A549 (cell line): ENCODE data around the gene PRCP. TPM values are rescaled to one million over a fixed set of nuclear protein-coding genes. Genes with fewer than 3 reads are reported as not detected.

Experiments
- ATAC-seq, 2 experiments: fragments of 200-7000 bp in 1 of 2; fragments of >200 bp in 1 of 2; cut with Nextera tagmentation in 1 of 2; cut with Tn5 transposase in 1 of 2; 3 replicates each; pipeline versions ENCODE4 v1.8.0 to v1.9.1; 2018 to 2020; ENCODE audit warnings: mild to moderate bottlenecking in 1 of 2, moderate library complexity in 1 of 2
- CTCF ChIA-PET: fragments of 300-600 bp; sonication (Branson Sonifier 250); formaldehyde crosslinking; extraction: SDS; loops from one replicate; lab custom pipeline; 2021; ENCODE audit warnings: antibody characterized with exemption, inconsistent platforms; lab: Yijun Ruan, JAX
- POLR2A ChIA-PET: fragments of 350-600 bp; formaldehyde crosslinking; extraction: SDS; loops from one replicate; lab custom pipeline; 2021; ENCODE audit warnings: antibody characterized with exemption, inconsistent platforms; lab: Yijun Ruan, JAX
- DNase-seq, 2 experiments: peaks; one replicate each; pipeline versions ENCODE4 v3.0.0 to v3.0.0-alpha.2; 2011 to 2016; ENCODE audit warnings: low read depth in 1 of 2, low spot score in 1 of 2
- FAIRE-seq: peaks from 2 replicates; lab custom pipeline; 2011; peaks lifted over from hg19 to GRCh38; lab: Jason Lieb, UNC
- H3K27ac ChIP-seq, 2 experiments: fragments of >200 bp; sonication (Bioruptor Twin); formaldehyde crosslinking; 3 replicates each; pipeline ENCODE4 v1.5.1; 2016 to 2017
- H3K4me1 ChIP-seq: fragments of >200 bp; sonication (Bioruptor Twin); formaldehyde crosslinking; 3 replicates; pipeline ENCODE4 v1.6.1; 2016
- H3K4me2 ChIP-seq: fragments of >200 bp; sonication (Bioruptor Twin); formaldehyde crosslinking; 3 replicates; pipeline ENCODE4 v1.6.1; 2016
- H3K4me3 ChIP-seq: fragments of >200 bp; sonication (Bioruptor Twin); formaldehyde crosslinking; 3 replicates; pipeline ENCODE4 v1.5.1; 2016
- H3K9me3 ChIP-seq: fragments of >200 bp; sonication (Bioruptor Twin); formaldehyde crosslinking; 3 replicates; pipeline ENCODE4 v1.6.1; 2016
- BHLHE40 ChIP-seq: IDR thresholded peaks from 2 replicates; pipeline ENCODE4 v1.6.1; 2012; ENCODE audit warnings: low read depth, low read length, inconsistent platforms
- CBX2 ChIP-seq: fragments of 200-600 bp; sonication (generic); IDR thresholded peaks from 2 replicates; pipeline ENCODE4 v1.6.1; 2016; ENCODE audit warnings: low read depth, mild to moderate bottlenecking, borderline replicate concordance
- CHD4 ChIP-seq: fragments of 200-600 bp; sonication (generic); IDR thresholded peaks from 2 replicates; pipeline ENCODE4 v1.6.1; 2016; ENCODE audit warnings: antibody characterized with exemption, mild to moderate bottlenecking, borderline replicate concordance
- FOXS1 ChIP-seq: fragments of 250-450 bp; sonication (Bioruptor Pico); IDR thresholded peaks from 2 replicates; pipeline ENCODE4 v1.5.0; 2020; ENCODE audit warnings: mild to moderate bottlenecking, moderate library complexity
- HDAC2 ChIP-seq: fragments of 200-600 bp; sonication (generic); IDR thresholded peaks from 2 replicates; pipeline ENCODE4 v1.6.1; 2016
- HOXA7 ChIP-seq: fragments of 250-450 bp; sonication (Bioruptor Pico); IDR thresholded peaks from 2 replicates; pipeline ENCODE4 v1.5.0; 2020; ENCODE audit warnings: mild to moderate bottlenecking, moderate library complexity
- HOXB13 ChIP-seq: fragments of 250-450 bp; sonication (Bioruptor Pico); IDR thresholded peaks from 2 replicates; pipeline ENCODE4 v1.5.0; 2020; ENCODE audit warnings: low read depth, mild to moderate bottlenecking, moderate library complexity
- JUNB ChIP-seq: fragments of >200 bp; sonication (Bioruptor Twin); formaldehyde crosslinking; IDR thresholded peaks from 2 replicates; pipeline ENCODE4 v1.6.1; 2016
- KDM5A ChIP-seq: fragments of 200-600 bp; sonication (generic); IDR thresholded peaks from 2 replicates; pipeline ENCODE4 v1.6.1; 2016; ENCODE audit warnings: antibody characterized with exemption, mild to moderate bottlenecking
- MAZ ChIP-seq: fragments of 150-350 bp; IDR thresholded peaks from 2 replicates; pipeline ENCODE4 v1.6.1; 2014; ENCODE audit warnings: antibody characterized with exemption, low read depth, low read length, borderline replicate concordance
- NPAS2 ChIP-seq: fragments of 250-450 bp; sonication (Bioruptor Pico); IDR thresholded peaks from 2 replicates; pipeline ENCODE4 v1.8.0; 2022; ENCODE audit warnings: mild to moderate bottlenecking, moderate library complexity, borderline replicate concordance
- NR3C1 ChIP-seq: fragments of >200 bp; sonication (Bioruptor Twin); formaldehyde crosslinking; IDR thresholded peaks from 3 replicates; pipeline ENCODE4 v1.6.1; 2017
- PHF8 ChIP-seq: fragments of 200-600 bp; sonication (generic); IDR thresholded peaks from 2 replicates; pipeline ENCODE4 v1.6.1; 2016; ENCODE audit warnings: low read depth, mild to moderate bottlenecking, antibody characterized with exemption, moderate library complexity, borderline replicate concordance
- POLR2A ChIP-seq: IDR thresholded peaks from 2 replicates; pipeline ENCODE4 v1.6.1; 2012; ENCODE audit warnings: mild to moderate bottlenecking, low read length
- RAD21 ChIP-seq, 2 experiments: fragments of >200 bp in 1 of 2; sonication (Bioruptor Twin) in 1 of 2; formaldehyde crosslinking in 1 of 2; IDR thresholded peaks in 1 of 2; conservative IDR thresholded peaks in 1 of 2; 2 replicates in 1 of 2; 3 replicates in 1 of 2; pipeline ENCODE4 v1.6.1; 2012 to 2018; ENCODE audit warnings: inconsistent platforms in 1 of 2
- RNF2 ChIP-seq: fragments of 200-600 bp; sonication (generic); IDR thresholded peaks from 2 replicates; pipeline ENCODE4 v1.6.1; 2016; ENCODE audit warnings: low read depth, mild to moderate bottlenecking, antibody characterized with exemption, moderate library complexity, borderline replicate concordance
- SREBF2 ChIP-seq: fragments of 450-650 bp; IDR thresholded peaks from 2 replicates; pipeline ENCODE4 v1.6.1; 2014; ENCODE audit warnings: mild to moderate bottlenecking, moderate library complexity
- ZNF302 ChIP-seq: fragments of 250-450 bp; sonication (Bioruptor Pico); IDR thresholded peaks from 2 replicates; pipeline ENCODE4 v1.9.0; 2021; ENCODE audit warnings: inconsistent platforms, mild to moderate bottlenecking, moderate library complexity
- WGBS: methylation state at CpG from one replicate; pipeline ENCODE4 v1.1.6; 2017; ENCODE audit errors: missing lambda C conversion rate; 5-methylcytosine and 5-hydroxymethylcytosine counted together
- polyA plus RNA-seq, 4 experiments: library from polyadenylated mRNA; depleted of rRNA in 3 of 4; stranded (reverse); fragments of >200 nt; fragmentation: RNase III in 1 of 4; extraction: RNeasy Plus Mini Kit Qiagen cat#74134 plus additional on column Dnase treatment in 1 of 4; gene quantifications; 2 replicates in 3 of 4; 3 replicates in 1 of 4; pipeline ENCODE4 v1.2.3, GENCODE V29; 2011 to 2017
- TF ChIP-seq, protein P1 (sequence below): fragments of >200 bp; sonication (Bioruptor Twin); formaldehyde crosslinking; IDR thresholded peaks from 3 replicates; pipeline ENCODE4 v1.6.1; 2016
- TF ChIP-seq, protein P2 (sequence below): IDR thresholded peaks from 2 replicates; pipeline ENCODE4 v1.6.1; 2012
- TF ChIP-seq, protein P3 (sequence below): fragments of 150-350 bp; IDR thresholded peaks from 2 replicates; pipeline ENCODE4 v1.6.1; 2014; ENCODE audit warnings: low read depth, mild to moderate bottlenecking, low read length
- TF ChIP-seq, protein P4 (sequence below): fragments of >200 bp; sonication (Bioruptor Twin); formaldehyde crosslinking; IDR thresholded peaks from 3 replicates; pipeline ENCODE4 v1.5.1; 2016
- TF ChIP-seq, protein P5 (sequence below): fragments of >200 bp; sonication (Bioruptor Twin); formaldehyde crosslinking; IDR thresholded peaks from 2 replicates; pipeline ENCODE4 v1.6.1; 2016

PRCP gene
- polyA plus RNA-seq, 2 of the 4 experiments (the other 2 are of a cell fraction): 49.8 to 86.2 TPM

DNA sequence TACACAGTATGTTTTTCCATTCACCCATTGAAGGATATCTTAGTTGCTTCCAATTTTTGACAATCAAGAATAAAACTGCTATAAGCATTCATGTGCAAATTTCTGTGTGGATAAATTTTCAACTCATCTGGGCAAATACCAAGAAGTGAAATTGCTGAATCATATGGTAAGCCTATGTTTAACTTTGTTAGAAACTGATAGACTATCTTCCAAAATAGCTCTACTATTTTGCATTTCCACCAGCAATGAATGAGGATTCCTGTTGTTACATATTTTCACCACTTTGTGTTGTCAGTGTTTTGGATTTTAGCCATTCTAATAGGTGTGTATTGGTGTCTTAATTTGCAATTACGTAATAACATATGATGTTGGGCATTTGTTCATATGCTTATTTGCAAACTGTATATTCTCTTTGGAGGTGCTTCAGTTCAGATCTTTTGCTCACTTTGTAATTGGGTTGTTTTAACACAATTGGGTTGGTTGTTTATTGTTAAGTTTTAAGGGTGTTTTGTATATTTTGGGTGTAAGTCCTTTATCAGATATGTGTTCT is 117.3 kb downstream of the PRCP start (continued):
- TF ChIP-seq, protein P1, sequence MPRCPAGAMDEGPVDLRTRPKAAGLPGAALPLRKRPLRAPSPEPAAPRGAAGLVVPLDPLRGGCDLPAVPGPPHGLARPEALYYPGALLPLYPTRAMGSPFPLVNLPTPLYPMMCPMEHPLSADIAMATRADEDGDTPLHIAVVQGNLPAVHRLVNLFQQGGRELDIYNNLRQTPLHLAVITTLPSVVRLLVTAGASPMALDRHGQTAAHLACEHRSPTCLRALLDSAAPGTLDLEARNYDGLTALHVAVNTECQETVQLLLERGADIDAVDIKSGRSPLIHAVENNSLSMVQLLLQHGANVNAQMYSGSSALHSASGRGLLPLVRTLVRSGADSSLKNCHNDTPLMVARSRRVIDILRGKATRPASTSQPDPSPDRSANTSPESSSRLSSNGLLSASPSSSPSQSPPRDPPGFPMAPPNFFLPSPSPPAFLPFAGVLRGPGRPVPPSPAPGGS: no peak
- TF ChIP-seq JUNB: no peak
- TF ChIP-seq, protein P2, sequence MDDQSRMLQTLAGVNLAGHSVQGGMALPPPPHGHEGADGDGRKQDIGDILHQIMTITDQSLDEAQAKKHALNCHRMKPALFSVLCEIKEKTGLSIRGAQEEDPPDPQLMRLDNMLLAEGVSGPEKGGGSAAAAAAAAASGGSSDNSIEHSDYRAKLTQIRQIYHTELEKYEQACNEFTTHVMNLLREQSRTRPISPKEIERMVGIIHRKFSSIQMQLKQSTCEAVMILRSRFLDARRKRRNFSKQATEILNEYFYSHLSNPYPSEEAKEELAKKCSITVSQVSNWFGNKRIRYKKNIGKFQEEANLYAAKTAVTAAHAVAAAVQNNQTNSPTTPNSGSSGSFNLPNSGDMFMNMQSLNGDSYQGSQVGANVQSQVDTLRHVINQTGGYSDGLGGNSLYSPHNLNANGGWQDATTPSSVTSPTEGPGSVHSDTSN: no peak
- no peak for TF ChIP-seq CHD4
- TF ChIP-seq RNF2: no peak
- TF ChIP-seq, all 56 proteins: peak for 0

DNA sequence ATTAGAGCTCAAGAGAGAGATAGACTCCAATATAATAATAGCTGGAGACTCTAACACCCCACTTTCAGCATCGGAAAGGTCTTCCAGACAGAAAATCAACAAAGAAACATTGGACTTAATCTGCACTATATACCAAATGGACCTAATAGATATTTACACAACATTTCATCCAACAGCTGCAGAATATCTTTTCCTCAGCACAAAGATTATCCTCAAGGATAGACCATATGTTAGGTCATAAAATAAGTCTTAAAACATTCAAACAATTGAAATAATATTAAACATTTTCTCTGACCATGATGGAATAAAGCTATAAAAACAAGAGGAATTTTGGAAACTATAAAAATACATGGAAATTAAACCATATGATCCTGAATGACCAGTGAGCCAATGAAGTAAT is 121.5 kb downstream of the PRCP start:
- FAIRE-seq (no peak), ATAC-seq (no peak), DNase-seq (no peak)
- no peak for TF ChIP-seq HOXA7 (CRISPR knock-in tag)
- TF ChIP-seq MAZ: no peak
- TF ChIP-seq, protein P3, sequence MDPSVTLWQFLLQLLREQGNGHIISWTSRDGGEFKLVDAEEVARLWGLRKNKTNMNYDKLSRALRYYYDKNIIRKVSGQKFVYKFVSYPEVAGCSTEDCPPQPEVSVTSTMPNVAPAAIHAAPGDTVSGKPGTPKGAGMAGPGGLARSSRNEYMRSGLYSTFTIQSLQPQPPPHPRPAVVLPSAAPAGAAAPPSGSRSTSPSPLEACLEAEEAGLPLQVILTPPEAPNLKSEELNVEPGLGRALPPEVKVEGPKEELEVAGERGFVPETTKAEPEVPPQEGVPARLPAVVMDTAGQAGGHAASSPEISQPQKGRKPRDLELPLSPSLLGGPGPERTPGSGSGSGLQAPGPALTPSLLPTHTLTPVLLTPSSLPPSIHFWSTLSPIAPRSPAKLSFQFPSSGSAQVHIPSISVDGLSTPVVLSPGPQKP: no peak
- no peak for TF ChIP-seq FOXS1 (CRISPR knock-in tag)
- TF ChIP-seq BHLHE40: no peak
- TF ChIP-seq KDM5A: no peak
- TF ChIP-seq RNF2: no peak
- no peak for TF ChIP-seq ZNF302 (CRISPR knock-in tag)
- TF ChIP-seq RAD21 (conservative IDR thresholded peaks at IDR 0.05 in 1 of 2, IDR thresholded peaks at IDR 0.05 in 1 of 2): no peak
- TF ChIP-seq POLR2A: no peak
- no peak for TF ChIP-seq CBX2
- Histone ChIP-seq H3K27ac (no peak overlapping the region), H3K4me3 (no peak overlapping the region), H3K9me3 (no peaks in the 10 kb centered on the region), H3K4me2 (no peak overlapping the region), H3K4me1 (no peaks in the 10 kb centered on the region)
- 80% methylated on average over 1 of the region's 1 CpG for WGBS
- CTCF ChIA-PET: interaction anchor here (0.6 kb wide), 1 partner anchor 152 kb away, joined by 4 read pairs; no protein-coding TSS in a partner anchor
- POLR2A ChIA-PET: no interaction called here

DNA sequence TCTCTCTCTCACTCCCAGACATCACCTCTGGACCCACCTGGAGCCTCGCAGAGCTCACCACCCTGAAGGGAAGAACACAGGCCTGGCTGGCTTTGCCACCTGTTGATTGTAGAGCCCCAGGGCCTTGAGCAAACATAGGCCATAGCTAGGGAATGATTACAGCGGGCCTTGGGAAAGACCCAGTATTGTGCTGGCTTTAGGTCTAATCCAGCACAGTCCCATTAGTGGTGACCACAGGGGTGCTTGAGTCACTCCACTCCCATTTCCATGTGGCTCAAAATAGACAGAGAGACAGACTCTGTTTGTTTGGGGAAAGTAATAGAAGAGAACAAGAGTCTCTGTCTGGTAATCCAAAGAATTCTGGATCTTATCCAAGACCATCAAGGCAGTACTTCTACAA is 123.9 kb downstream of the PRCP start:
- CTCF ChIA-PET: interaction anchor here (0.6 to 2.0 kb wide), 13 partner anchors 9 to 1046 kb away, joined by 3 to 12 read pairs (median 5); partner anchors contain the start of genes FAM181B and RAB30
- no peak for FAIRE-seq
- TF ChIP-seq, protein P1: no peak
- TF ChIP-seq NPAS2 (CRISPR knock-in tag): no peak
- TF ChIP-seq, protein P4, sequence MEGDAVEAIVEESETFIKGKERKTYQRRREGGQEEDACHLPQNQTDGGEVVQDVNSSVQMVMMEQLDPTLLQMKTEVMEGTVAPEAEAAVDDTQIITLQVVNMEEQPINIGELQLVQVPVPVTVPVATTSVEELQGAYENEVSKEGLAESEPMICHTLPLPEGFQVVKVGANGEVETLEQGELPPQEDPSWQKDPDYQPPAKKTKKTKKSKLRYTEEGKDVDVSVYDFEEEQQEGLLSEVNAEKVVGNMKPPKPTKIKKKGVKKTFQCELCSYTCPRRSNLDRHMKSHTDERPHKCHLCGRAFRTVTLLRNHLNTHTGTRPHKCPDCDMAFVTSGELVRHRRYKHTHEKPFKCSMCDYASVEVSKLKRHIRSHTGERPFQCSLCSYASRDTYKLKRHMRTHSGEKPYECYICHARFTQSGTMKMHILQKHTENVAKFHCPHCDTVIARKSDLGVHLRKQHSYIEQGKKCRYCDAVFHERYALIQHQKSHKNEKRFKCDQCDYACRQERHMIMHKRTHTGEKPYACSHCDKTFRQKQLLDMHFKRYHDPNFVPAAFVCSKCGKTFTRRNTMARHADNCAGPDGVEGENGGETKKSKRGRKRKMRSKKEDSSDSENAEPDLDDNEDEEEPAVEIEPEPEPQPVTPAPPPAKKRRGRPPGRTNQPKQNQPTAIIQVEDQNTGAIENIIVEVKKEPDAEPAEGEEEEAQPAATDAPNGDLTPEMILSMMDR: no peak
- TF ChIP-seq, protein P5, sequence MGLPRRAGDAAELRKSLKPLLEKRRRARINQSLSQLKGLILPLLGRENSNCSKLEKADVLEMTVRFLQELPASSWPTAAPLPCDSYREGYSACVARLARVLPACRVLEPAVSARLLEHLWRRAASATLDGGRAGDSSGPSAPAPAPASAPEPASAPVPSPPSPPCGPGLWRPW: no peak
- TF ChIP-seq CHD4: no peak
- no peak for TF ChIP-seq RNF2
- TF ChIP-seq CBX2: no peak
- TF ChIP-seq NR3C1: no peak
- TF ChIP-seq, protein P2: no peak
- no peak for TF ChIP-seq SREBF2
- TF ChIP-seq BHLHE40: no peak
- TF ChIP-seq HOXB13: no peak
- TF ChIP-seq HDAC2: no peak
- TF ChIP-seq PHF8: no peak
- TF ChIP-seq, all 56 proteins: peak for 0
- no peak overlapping the region for H3K4me3 ChIP-seq
- no peak overlapping the region for H3K27ac ChIP-seq
- H3K4me2 ChIP-seq: no peak overlapping the region
- 41% methylated on average over 2 of the region's 2 CpGs for WGBS
- DNase-seq (no peak), ATAC-seq (no peak)
- H3K9me3 ChIP-seq: no peaks in the 10 kb centered on the region
- POLR2A ChIA-PET: interaction anchor here (0.6 kb wide), 1 partner anchor 1798 kb away, joined by 3 read pairs; no protein-coding TSS in a partner anchor
- H3K4me1 ChIP-seq: no peaks in the 10 kb centered on the region
